Activated T-cell treated with anti-CD3 and anti-CD28 coated beads, Interleukin-2, amount 50 U/mL, for 72 hours (primary cell): ENCODE measurements around the gene PRADC1. TPM values are rescaled to one million over a fixed set of nuclear protein-coding genes. Genes with fewer than 3 reads are reported as not detected.

ENCODE experiments used
- ATAC-seq, 2 donors: fragments of 150-1000 bp; cut with Tn5 transposase; replicated peaks in 1 of 2; 2 replicates each; pipeline ENCODE4 v1.10.0; 2021; ENCODE audit warnings: moderate library complexity in 2 of 2, mild to moderate bottlenecking in 1 of 2
- DNase-seq, 2 donors: peaks; one replicate each; pipeline ENCODE4 v3.0.0; 2021 to 2022; ENCODE audit warnings: mixed read lengths in 1 of 2
- H3K27ac Mint-ChIP-seq: one replicate; pipeline ENCODE4 v1.8.0; 2022; ENCODE audit warnings: mild to moderate bottlenecking, moderate library complexity, mixed read lengths
- H3K27me3 Mint-ChIP-seq: one replicate; pipeline ENCODE4 v1.8.0; 2022; ENCODE audit warnings: low read depth, mixed read lengths
- H3K36me3 Mint-ChIP-seq, 2 donors: one replicate each; pipeline ENCODE4 v1.8.0; 2022; ENCODE audit warnings: mixed read lengths in 2 of 2, mild to moderate bottlenecking in 1 of 2; ENCODE audit not compliant: insufficient read depth in 2 of 2
- H3K4me1 Mint-ChIP-seq: one replicate; pipeline ENCODE4 v1.8.0; 2022; ENCODE audit warnings: low read depth, mixed read lengths
- H3K4me3 Mint-ChIP-seq, 2 donors: one replicate each; pipeline ENCODE4 v1.8.0; 2022; ENCODE audit warnings: mild to moderate bottlenecking in 2 of 2, mixed read lengths in 2 of 2, moderate library complexity in 2 of 2
- H3K9me3 Mint-ChIP-seq, 2 donors: one replicate each; pipeline ENCODE4 v1.8.0; 2022; ENCODE audit warnings: mixed read lengths in 2 of 2
- total RNA-seq, 2 donors: library from RNA; stranded (reverse); gene quantifications; one replicate each; pipeline ENCODE4 v1.2.3, GENCODE V29; 2022

The PRADC1 gene
- total RNA-seq, 2 donors from 2014 or later: 15.0 to 17.3 TPM

DNA sequence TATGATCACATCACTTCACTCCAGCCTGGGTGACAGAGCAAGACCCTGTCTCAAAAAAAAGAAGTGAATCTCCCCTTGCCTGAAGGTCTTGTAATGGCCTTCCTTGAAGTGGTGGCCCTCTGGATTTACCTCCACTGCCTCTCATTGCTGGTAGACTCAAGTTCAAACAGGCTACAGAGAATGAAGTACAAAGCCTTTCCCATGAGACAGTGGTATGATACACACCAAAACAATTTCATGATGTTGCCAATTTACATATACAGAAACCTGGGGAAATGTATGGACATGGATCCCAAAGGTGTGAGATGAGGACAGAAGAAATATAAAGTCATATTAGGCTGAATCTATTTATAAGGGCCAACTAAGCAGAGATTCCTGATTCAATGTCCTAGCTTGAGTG, 35.5 kb downstream of the PRADC1 start:
- Mint-ChIP-seq H3K27ac (no peak overlapping the region), H3K4me1 (peaks cover 6% of the 10 kb centered on the region), H3K27me3 (peaks cover 22% of the 10 kb centered on the region), H3K36me3 (peaks cover 0 to 2% of the 10 kb centered on the region in 2 donors), H3K9me3 (no peaks in the 10 kb centered on the region), H3K4me3 (no peak overlapping the region)
- ATAC-seq (no peak), DNase-seq (no peak)

DNA sequence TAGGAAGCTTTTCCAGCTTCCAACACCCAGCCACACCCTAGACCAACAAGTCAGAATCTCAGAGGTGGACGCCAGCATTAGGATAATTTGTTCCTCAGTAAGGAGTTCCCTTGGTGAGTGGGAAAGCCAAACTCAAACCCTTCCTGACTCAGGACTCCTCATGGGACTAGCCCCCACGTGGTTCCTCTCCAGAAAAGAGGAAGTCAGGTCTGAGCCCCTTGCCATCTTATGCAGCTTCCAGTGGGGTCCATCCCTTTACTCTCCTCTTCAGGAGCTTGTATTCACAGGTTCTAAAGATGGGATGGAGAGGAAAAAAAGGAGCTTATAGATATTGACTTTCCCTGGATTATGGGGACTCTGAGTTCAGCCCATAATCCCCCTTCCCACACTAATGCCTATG, 45.5 kb downstream of the PRADC1 start:
- H3K4me1 Mint-ChIP-seq: no peaks in the 10 kb centered on the region
- peaks cover 38% of the 10 kb centered on the region for H3K27me3 Mint-ChIP-seq
- no peak overlapping the region for H3K4me3 Mint-ChIP-seq

DNA sequence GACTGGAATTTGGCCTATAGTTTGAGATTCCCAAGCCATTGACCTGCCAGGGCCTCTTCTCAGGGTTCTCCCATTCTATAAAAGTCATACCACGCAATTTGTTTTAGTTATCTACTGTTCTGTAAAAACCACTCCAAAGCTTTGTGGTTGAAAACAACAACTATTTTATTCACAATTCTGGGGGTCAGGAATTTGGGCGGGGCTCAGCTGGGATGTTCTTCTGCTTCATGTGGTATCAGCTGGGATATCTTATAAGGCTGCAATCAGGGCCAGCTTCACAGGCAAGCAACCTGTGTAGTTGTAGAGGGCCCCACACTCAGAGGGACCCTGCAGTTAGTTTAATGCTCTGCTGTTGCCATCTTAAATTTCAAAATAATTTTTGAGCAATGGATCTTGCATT, 47.1 kb downstream of the PRADC1 start:
- no peaks in the 10 kb centered on the region for H3K36me3 Mint-ChIP-seq
- H3K27ac Mint-ChIP-seq: no peak overlapping the region
- H3K4me1 Mint-ChIP-seq: no peaks in the 10 kb centered on the region
- no peak overlapping the region for H3K4me3 Mint-ChIP-seq
- DNase-seq (no peak), ATAC-seq (no peak)
- peaks cover 0 to 3% of the 10 kb centered on the region in 2 donors for H3K9me3 Mint-ChIP-seq
- peaks cover 42% of the 10 kb centered on the region for H3K27me3 Mint-ChIP-seq

More for the DNA sequence above, 45.5 kb downstream of the PRADC1 start:
- no peak overlapping the region for H3K27ac Mint-ChIP-seq
- H3K36me3 Mint-ChIP-seq: no peaks in the 10 kb centered on the region
- ATAC-seq (no peak), DNase-seq (no peak)
- H3K9me3 Mint-ChIP-seq: peaks cover 0 to 3% of the 10 kb centered on the region in 2 donors

Other genes with a start within 250 kb of the PRADC1 start
- 10 to 100 TPM in 1 of 2 donors, 1 to 10 TPM in 1; 9.1 to 10.1 TPM for gene SFXN5, start 161.5 kb downstream of the PRADC1 start, total RNA-seq
- 1 to 10 TPM; 6.6 to 9.8 TPM for gene RAB11FIP5, start 120.3 kb downstream of the PRADC1 start, total RNA-seq
- not detected for gene NOTO, start 30.7 kb downstream of the PRADC1 start, total RNA-seq
- 10 to 100 TPM; 32.5 to 35.4 TPM for gene SMYD5, start 19.0 kb downstream of the PRADC1 start, total RNA-seq
- 100 to 1,000 TPM; 305 to 384 TPM for gene CCT7, start 1.1 kb upstream of the PRADC1 start, total RNA-seq
- gene FBXO41, start 51.2 kb upstream of the PRADC1 start, total RNA-seq: 10 to 100 TPM; 19.8 to 22.9 TPM
- gene EGR4, start 60.3 kb upstream of the PRADC1 start, total RNA-seq: 1 to 10 TPM; 1.6 to 2.1 TPM
- 10 to 100 TPM; 13.0 to 16.5 TPM for gene ALMS1, start 152.6 kb upstream of the PRADC1 start, total RNA-seq